ENCODE measurements around the gene MLLT10.
"Not testable (repeated sequence)": the region's sequence is repeated elsewhere in the genome, so short reads cannot be mapped to it uniquely, and the experiment has no call there.

MLLT10 gene

GRCh38 chr10:21705142-21705827, 171.3 kb downstream of the MLLT10 start:
- DNase-seq: no peak

- no peak for DNase-seq
Observed at GRCh38 chr10:21705828-21706176, 171.8 kb downstream of the MLLT10 start.

- no peak for DNase-seq
Observed at GRCh38 chr10:21707498-21707897, 173.5 kb downstream of the MLLT10 start.

DNA sequence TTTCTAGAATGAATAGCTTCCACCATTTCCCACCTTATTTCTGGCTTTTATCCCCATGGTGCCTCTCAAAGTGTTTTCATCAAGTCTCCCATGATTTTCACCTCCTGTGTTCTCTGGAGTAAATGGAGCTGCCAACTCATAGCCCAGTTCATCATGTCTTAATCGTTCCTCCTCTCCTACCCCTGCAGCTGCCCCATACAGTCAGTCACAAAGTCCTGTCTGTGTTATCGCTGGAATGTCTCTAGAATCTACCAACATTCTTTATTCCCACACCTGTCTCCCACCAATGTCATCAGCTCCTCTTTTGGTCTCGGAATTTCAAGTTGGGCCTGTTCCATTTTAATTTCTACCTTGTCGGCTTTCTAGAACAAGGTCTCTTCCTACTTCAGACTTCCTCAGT, 178.9 kb downstream of the MLLT10 start:
- DNase-seq: no peak

- DNase-seq: no peak
Observed at GRCh38 chr10:21715531-21716195, 181.6 kb downstream of the MLLT10 start.

DNA sequence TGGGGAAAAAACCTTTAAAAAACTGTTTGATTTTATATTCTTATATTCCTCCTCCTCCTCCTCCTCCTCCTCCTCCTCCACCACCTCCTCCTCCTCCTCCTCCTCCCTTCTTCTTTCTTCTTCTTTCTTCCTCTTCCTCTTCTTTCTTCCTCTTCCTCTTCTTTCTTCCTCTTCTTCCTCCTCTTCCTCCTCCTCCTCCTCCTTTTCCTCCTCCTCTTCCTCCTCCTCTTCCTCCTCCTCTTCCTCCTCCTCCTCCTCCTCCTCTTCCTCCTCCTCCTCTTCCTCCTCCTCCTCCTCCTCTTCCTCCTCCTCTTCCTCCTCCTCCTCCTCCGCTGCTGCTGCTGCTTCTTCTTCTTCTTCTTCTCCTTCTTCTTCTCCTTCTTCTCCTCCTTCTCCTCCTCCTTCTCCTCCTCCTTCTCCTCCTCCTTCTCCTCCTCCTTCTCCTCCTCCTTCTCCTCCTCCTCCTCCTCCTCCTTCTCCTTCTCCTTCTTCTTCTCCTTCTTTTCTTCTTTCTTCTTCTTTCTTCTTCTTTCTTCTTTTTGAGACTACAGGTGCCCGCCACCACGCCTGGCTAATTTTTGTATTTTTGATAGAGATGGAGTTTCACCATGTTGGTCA, 183.5 kb downstream of the MLLT10 start:
- DNase-seq: not testable (repeated sequence)

DNA sequence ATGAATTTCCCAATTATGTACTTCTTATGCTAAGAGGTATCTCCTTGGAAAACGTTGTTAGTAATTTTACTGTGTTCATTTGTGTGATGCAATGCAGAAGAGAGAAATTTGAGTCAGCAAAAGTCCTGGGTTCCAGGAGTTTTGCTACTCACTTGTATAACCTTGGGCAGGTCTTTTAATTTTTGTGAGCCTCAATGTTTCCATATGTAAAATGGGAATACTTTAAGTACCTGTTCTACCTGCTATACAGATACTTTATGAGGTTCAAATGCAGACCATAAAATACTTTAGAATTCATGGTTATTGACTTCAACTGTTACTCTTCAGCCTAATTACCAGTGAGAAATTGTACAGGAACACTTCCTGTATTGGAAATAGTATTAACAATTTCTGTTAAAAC, 185.5 kb downstream of the MLLT10 start:
- no peak for DNase-seq

- DNase-seq: no peak
Observed at GRCh38 chr10:21720090-21720489, 186.1 kb downstream of the MLLT10 start.

GRCh38 chr10:21721000-21721665, 187.1 kb downstream of the MLLT10 start:
- no peak for DNase-seq

- DNase-seq: no peak
Observed at GRCh38 chr10:21722209-21722608, 188.2 kb downstream of the MLLT10 start.

GRCh38 chr10:21724020-21724589, 190.1 kb downstream of the MLLT10 start:
- no peak for DNase-seq

DNA sequence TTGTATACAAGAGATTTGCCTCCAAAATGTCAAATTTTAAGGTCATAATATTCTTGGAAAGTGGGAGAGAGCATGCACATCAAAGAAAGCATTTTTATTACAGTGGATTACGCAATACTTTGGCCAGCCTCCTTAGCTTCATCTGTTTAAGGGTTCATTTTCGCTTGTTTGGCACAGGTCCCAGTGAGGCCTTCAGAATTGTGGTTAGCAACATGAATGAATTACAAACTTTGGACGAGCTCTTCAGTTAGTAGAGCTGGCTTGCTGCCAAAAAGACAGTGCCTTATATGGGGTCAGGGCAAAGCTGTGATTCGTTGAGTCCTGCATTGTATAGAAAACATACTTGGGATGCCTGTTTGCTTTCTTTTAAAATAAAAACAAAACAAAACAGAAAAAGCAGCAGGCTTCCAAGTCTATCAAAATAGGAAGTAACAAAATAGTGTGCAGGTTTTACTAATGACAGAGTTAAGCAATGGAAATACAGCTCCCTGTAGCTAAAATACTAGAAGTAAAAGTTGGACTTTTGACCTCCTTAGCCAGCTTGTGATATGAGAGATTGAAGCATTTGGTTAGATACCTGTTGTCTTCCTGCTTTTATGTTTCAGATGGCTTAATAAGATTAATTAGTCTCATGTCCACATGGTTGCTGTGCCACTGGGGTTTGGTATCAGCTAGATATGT, 190.8 kb downstream of the MLLT10 start:
- DNase-seq: peak; percentile 99

DNA sequence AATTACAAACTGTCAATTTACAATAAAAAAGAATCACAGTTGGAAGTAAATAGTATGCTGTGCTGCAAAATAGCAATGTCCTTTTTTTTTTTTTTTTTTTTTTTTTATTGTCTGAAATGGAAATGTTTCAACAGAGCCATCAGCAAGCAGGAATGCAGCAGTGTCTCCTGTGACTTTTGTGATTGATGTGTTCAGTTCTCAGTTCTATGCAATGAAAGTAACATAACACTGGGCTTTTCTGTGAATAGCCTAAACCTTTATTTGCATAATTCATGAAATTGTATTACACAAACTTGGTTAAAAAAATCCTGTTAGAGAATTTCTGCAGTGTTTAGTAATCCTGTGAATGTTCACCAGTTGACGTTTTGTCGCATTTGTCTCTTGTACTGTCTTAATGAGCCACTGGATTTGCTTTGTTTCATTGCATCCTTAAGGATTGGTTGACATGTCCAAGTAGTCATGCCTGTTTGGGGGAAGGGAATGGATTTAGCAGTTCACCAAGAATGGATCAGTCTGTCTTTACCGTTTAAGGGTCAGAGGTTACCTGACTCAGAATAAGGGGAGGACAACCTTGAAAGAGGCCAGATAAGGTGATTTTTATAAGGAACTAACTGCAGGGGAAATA, 192.7 kb downstream of the MLLT10 start:
- no peak for DNase-seq

DNA sequence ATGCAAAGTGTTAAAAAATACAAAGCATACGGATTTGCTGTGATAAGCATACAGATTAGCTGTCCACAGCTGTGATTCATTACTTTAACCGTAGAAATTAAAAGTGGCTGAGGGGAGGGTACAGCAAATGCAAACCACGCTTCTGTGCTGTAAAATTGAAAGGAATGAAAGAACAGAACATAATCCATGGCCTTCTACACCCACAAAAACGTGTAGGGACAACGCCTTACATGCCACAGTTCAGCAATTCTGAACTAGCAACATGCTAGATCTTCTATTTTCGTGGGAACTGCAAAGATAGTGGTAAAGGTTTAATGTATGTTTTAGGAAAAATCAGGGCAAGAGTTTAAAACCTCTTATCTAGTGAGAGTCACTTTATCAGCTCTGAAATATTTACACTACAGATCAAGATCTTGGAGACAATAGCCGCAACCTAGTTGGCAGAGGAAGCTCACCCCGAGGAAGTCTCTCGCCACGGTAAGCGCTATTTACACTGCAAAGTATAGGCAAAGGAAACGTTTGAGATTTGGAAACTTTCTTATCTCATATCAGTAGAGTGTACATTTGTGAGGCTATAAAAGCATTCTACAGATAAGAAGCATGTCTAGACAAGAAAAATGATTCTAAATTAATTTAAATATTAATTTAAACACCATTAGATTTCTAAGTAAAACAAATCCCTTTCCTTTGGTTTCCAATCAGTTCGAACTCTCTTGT, 193.6 kb downstream of the MLLT10 start:
- DNase-seq: peak; percentile 72

GRCh38 chr10:21728618-21729017, 194.6 kb downstream of the MLLT10 start:
- DNase-seq: no peak

DNA sequence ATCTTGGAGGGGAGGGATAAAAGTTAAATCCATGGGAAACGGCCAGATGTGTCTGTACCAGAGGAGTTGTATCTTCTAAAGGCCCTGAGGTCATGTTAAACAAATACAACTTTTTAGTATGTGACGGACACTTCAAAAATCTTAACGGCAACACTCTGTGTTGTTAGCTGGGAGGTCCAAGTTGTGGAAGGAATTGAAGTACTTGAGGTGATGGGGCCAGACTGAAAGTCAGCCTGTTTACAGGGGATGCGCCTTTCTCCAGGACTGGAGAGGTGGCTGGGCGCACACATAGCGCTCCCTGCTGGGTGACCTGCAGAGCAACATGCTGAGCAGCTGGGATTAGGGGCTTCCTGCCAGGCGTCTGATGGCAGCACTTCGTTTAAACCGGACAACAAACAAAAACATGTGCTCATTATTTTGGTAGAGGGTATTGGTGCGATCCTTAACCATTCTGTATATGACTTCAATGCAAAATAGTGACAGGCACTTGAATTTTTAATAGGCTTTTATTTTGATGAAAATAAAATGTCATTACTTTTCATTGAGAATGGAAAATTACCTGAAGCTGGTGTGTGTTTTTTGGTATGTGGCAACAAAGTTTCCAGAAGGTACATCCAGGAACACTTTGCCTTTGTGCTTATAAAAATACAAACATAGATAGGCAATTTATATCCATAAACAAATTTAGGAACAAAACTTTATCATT, 198.2 kb downstream of the MLLT10 start:
- DNase-seq: peak; percentile 87

GRCh38 chr10:21733710-21734109, 199.7 kb downstream of the MLLT10 start:
- DNase-seq: no peak

GRCh38 chr10:21737106-21737505, 203.1 kb downstream of the MLLT10 start:
- peak; percentile 48 for DNase-seq

DNA sequence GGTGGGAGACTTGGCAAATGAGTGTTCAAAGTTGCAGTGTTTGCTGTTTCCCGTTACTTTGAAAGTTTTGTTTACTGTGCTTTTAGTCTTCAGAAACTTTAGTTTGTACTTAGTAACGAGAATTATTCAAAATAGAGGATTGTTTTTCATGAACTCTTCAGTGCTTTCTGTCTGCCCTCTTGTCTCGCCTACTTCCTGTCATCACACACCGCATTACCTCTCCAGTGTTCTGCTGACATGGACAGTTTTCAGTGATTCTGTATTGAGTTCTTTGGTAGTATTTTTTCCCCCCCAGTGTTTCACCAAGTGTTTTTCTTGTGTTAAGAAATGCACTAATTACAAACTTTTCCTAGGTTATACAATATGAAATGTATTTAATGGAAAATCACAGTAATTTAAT, 207.0 kb downstream of the MLLT10 start:
- no peak for DNase-seq

DNA sequence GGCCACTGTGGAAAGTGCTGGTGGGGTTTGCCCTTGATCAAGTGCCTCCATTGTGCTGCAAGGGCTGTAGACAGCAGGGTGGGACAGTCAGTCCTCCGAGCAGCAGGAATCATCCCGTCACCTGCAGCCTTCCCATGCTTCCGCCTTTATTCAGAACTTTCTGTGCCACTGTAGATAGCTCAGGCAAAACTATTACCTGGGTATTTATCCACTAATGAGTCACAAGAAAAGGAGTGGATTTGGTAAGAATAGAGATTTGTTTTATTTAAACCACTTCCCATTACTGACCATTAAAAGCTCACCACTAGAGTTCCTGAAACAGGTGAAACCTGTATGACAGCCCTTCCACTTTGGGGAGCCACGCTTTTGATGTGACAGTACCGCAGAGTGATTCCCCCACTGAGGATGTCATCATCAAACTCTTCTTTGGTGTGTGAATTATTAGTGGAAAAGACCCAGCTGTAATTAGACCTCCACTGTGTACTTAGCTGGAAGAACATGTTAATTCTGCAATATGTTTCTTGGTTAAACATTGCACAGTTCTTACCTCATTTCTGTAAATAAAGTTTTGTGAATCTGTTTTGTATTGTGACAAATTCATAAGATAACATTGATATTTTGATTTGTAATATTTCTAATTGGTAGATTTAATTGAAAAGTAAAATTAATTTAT, 208.8 kb downstream of the MLLT10 start:
- DNase-seq: no peak
